C4-2B (cell line): ENCODE measurements around the gene PHF2.

Experiments
- H3K27ac ChIP-seq: fragments of 450-650 bp; 2 replicates; pipeline ENCODE4 v1.5.1; 2017
- ZFX ChIP-seq: fragments of 450-650 bp; IDR thresholded peaks from 2 replicates; pipeline ENCODE4 v1.6.1; 2017
- TF ChIP-seq, protein P1 (sequence below): fragments of 450-650 bp; conservative IDR thresholded peaks from 2 replicates; pipeline ENCODE4 v1.5.1; 2017; ENCODE audit warnings: mild to moderate bottlenecking

The PHF2 gene

DNA sequence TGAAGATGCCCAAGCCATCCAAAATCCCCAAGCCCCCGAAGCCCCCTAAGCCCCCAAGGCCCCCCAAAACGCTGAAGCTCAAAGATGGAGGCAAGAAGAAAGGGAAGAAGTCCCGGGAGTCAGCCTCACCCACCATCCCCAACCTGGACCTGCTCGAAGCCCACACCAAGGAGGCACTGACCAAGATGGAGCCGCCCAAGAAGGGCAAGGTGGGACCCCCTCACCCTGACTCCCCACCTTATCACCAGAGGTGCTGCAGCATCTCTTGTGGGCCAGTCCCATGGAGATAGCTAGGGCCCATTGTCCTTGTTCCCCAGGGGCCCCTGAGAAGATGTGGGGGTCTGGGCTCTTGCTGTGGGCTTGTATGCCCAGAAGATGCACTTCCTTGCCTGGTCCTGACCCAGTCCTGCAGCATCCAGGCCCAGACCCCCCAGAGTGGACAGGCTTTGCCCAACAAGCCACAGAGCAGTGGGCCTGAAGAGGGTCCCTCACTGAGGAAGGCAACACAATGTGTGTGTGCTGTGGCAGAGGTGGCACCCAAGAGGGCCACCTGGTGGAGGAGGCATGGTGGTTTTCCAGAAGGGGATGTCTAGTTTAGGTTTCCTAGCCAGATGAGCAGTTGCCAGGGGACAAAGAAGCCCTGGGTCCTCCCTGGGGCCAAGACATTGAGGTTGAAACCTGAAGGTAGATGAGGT is 84.1 kb downstream of the PHF2 start:
- no peak for TF ChIP-seq ZFX
- TF ChIP-seq, protein P1, sequence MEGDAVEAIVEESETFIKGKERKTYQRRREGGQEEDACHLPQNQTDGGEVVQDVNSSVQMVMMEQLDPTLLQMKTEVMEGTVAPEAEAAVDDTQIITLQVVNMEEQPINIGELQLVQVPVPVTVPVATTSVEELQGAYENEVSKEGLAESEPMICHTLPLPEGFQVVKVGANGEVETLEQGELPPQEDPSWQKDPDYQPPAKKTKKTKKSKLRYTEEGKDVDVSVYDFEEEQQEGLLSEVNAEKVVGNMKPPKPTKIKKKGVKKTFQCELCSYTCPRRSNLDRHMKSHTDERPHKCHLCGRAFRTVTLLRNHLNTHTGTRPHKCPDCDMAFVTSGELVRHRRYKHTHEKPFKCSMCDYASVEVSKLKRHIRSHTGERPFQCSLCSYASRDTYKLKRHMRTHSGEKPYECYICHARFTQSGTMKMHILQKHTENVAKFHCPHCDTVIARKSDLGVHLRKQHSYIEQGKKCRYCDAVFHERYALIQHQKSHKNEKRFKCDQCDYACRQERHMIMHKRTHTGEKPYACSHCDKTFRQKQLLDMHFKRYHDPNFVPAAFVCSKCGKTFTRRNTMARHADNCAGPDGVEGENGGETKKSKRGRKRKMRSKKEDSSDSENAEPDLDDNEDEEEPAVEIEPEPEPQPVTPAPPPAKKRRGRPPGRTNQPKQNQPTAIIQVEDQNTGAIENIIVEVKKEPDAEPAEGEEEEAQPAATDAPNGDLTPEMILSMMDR: no peak
- H3K27ac ChIP-seq: no peak overlapping the region

DNA sequence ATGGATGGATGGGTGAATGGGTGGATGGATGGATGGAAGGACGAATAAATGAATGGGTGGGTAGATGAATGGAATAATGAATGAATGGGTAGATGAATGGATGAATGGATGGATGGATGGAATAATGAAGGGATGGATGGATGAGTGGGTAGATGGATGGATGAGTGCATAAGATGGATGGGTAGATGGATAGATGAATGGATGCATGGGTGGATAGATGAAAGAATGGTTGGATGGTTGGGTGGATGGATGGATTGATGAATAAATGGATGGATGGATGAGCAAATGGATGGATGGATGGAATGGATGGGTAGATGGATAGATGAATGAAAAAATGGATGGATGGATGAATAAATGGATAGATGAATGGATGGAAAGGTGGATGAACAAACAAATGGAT is 85.2 kb downstream of the PHF2 start:
- TF ChIP-seq, protein P1: no peak
- no peak for TF ChIP-seq ZFX
- H3K27ac ChIP-seq: no peak overlapping the region

DNA sequence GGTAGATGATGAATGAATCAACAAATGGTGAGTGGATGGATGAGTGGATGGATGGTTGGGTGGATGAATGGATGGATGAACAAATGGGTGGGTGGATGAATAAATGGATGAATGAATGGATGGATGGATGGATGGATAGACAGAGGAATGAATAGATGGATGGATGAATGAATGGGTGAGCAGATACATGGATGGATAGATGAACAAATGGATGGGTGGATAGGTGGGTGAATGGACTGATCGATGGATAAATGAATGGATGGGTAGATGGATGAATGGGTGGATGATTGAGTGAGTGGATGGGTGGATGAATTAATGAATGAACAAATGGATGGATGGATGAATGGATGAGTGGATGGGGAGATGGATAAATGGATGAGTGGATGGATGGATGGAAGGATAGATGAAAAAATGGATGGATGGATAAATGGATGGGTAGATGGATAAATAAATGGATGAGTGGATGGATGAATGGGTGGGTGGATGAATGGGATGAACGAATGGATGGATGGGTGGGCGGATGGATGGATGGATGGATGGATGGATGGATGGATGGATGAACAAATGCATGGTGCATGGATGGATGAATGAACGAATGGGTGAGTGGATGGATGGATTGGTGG is 85.7 kb downstream of the PHF2 start:
- no peak overlapping the region for H3K27ac ChIP-seq
- TF ChIP-seq ZFX: no peak
- TF ChIP-seq, protein P1: no peak

DNA sequence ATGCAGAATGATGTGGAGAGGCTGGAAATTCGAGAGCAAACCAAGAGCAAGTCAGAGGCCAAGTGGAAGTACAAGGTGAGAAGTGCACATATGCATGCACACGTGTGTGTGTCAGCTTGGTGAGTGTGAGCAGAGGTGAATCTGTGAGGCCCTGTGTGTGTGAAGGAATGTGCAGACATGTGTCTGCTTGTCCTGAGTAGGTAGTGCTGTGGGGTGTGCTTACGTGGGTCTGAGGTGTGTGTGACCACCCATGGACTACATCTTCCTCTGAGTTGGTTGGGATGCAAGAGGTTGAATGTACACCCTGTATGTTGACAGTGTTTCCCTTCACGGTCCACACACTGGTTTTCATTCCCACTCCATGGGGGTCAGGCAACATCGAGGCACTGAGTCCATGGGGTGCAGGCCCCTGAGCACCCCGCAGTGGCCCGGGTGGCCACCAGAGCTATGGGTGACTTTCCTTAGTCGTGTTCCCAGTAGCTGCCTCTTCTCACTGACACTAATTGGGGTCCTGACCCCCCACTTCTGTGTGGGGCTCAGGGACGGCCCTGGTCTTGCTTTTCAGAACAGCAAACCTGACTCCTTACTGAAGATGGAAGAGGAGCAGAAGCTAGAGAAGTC is 86.7 kb downstream of the PHF2 start:
- TF ChIP-seq, protein P1: no peak
- H3K27ac ChIP-seq: no peak overlapping the region

DNA sequence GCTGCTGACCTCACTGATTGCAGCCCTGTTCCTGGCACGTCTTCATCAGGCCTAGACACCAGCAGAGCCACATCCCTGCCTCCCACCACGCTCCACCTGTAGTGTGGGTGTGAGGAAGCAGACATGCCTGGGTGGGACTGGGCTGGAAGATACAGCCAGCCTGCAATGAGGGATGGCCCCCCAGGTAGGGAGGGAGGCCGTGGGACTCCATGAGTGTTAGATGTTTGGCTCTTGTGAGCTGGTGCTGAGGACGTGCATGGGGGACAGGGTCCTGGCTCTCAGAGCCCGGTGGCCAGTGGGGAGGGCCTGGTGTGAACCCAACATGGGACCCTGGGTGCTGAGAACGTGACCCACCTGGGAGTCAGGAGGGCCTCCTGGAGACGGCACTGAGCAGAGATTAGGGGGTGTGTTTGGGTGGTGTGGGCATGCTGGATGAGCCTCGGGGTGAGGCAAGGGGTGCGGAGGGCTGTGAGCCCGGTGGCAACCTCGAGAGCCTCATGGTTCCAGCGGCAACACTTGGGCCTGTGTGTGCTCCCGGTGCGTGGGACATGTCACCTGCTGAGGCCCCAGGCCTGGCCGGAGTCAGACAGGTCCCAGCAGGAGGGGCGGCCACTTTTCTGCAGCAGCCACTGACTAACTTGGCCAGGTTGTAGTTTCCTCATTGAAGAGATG is 87.6 kb downstream of the PHF2 start:
- TF ChIP-seq, protein P1: no peak
- TF ChIP-seq ZFX: no peak
- no peak overlapping the region for H3K27ac ChIP-seq

DNA sequence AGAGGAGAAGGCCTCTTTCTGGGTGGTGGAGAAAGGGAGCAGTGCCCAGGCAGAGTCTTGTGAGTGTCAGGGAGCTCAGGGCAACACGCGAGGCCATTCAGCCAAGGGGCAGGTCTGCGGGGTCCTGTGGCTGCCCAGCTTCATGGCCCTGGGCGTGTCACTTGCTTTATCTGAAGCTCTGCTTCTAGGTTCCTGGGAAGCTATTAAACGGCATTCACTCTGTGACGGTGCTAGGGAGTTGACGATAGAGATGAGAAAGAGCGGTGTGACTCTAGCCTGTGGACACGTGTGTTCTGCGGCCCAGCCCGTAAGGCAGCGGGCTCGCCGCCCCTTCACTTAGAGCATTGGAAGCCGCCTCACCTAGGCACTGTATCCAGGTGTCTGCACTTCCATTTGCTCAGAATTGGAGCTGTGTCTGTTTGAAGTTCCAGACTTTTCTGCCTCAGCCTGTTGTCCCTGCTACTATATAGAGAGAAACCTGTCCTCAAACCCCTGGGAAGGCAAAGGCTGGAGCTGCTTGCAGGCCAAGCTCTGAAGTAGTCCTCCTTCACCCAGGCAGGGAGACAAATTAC is 88.3 kb downstream of the PHF2 start:
- TF ChIP-seq, protein P1: no peak
- TF ChIP-seq ZFX: no peak
- no peak overlapping the region for H3K27ac ChIP-seq
